Upper lobe of right lung (tissue), 1 donor: ENCODE measurements around the gene NT5C. TPM values are rescaled to one million over a fixed set of nuclear protein-coding genes. Genes with fewer than 3 reads are reported as not detected.
A peak's percentile ranks its signal among the peaks of the same experiment; 100 is the strongest.
"Not testable (repeated sequence)": the region's sequence is repeated elsewhere in the genome, so short reads cannot be mapped to it uniquely, and the experiment has no call there.

ENCODE experiments used
- ATAC-seq: fragments of 200-7000 bp; cut with Tn5 transposase; one replicate; pipeline ENCODE4 v1.9.1; 2020; ENCODE audit warnings: mild to moderate bottlenecking, moderate library complexity
- DNase-seq: peaks from one replicate; pipeline ENCODE4 v3.0.0-alpha.2; 2020
- H3K27ac ChIP-seq: fragments of 200-600 bp; one replicate; pipeline ENCODE4 v1.8.0; 2022
- H3K27me3 ChIP-seq: fragments of 200-600 bp; one replicate; pipeline ENCODE4 v1.8.0; 2022; ENCODE audit warnings: mild to moderate bottlenecking
- H3K36me3 ChIP-seq: fragments of 200-600 bp; one replicate; pipeline ENCODE4 v1.8.0; 2022
- H3K4me1 ChIP-seq: fragments of 200-600 bp; one replicate; pipeline ENCODE4 v1.8.0; 2022
- H3K4me3 ChIP-seq: fragments of 200-600 bp; one replicate; pipeline ENCODE4 v1.8.0; 2022; ENCODE audit warnings: mild to moderate bottlenecking
- H3K9me3 ChIP-seq: fragments of 200-600 bp; one replicate; pipeline ENCODE4 v1.8.0; 2022
- intact Hi-C: fragments of 100-400 bp; cut with DNase I; formaldehyde crosslinking; loops from one replicate; pipeline ENCODE4 v1.11.0; 2022
- total RNA-seq: library from RNA; stranded (reverse); fragmentation: NEBNext Ultra II Directional; extraction: Animal tissue kit (Norgen Biotek cat#: 25700); gene quantifications from one replicate; pipeline ENCODE4 v1.2.1, GENCODE V29; 2021
- TF ChIP-seq, protein P1 (sequence below): fragments of 200-600 bp; IDR thresholded peaks from one replicate; pipeline ENCODE4 v1.8.0; 2022; ENCODE audit warnings: antibody characterized with exemption
- donor health status: DM: no; HTN: yes; CAD: no; lungs with severe emphysema.

The NT5C gene
- total RNA-seq, 1 donor from 2014 or later, result 35.8 TPM

DNA sequence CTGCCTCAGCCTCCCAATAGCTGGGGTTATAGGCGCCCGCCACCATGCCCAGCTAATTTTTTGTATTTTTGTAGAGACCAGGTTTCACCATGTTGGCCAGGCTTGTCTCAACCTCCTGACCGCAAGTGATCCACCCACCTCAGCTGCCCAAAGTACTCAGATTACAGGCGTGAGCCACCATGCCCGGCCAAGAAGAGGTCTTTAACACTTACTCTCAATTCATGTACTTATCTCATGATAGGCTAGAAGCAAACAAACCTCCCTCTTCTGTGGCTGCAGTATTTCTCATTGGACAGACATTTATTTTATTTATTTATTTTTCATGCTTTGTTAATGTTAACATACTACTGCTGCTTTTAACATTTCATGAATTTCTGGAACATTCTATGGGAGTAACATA, 7.0 kb upstream of the NT5C start:
- Histone ChIP-seq H3K4me3 (no peak overlapping the region), H3K4me1 (no peaks in the 10 kb centered on the region), H3K27ac (no peak overlapping the region), H3K27me3 (no peaks in the 10 kb centered on the region), H3K9me3 (no peaks in the 10 kb centered on the region), H3K36me3 (peaks cover 7% of the 10 kb centered on the region)
- intact Hi-C loops, result no loop called here
- ATAC-seq, result no peak
- DNase-seq, result no peak
- TF ChIP-seq, protein P1, sequence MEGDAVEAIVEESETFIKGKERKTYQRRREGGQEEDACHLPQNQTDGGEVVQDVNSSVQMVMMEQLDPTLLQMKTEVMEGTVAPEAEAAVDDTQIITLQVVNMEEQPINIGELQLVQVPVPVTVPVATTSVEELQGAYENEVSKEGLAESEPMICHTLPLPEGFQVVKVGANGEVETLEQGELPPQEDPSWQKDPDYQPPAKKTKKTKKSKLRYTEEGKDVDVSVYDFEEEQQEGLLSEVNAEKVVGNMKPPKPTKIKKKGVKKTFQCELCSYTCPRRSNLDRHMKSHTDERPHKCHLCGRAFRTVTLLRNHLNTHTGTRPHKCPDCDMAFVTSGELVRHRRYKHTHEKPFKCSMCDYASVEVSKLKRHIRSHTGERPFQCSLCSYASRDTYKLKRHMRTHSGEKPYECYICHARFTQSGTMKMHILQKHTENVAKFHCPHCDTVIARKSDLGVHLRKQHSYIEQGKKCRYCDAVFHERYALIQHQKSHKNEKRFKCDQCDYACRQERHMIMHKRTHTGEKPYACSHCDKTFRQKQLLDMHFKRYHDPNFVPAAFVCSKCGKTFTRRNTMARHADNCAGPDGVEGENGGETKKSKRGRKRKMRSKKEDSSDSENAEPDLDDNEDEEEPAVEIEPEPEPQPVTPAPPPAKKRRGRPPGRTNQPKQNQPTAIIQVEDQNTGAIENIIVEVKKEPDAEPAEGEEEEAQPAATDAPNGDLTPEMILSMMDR, result no peak

DNA sequence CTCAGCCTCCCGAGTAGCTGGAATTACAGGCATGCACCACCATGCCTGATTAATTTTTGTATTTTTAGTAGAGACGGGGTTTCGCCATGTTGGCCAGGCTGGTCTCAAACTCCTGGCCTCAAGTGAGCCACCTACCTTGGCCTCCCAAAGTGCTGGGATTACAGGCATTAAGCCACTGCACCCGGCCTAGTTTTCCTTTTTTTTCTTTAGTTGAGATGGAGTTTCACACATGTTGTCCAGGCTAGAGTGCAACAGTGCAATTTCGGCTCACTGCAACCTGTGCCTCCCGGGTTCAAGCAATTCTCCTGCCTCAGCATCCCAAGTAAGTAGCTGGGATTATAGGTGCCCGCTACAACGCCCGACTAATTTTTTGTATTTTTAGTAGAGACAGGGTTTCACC, 6.2 kb upstream of the NT5C start:
- H3K27ac ChIP-seq, ATAC-seq, intact Hi-C loops, H3K27me3 ChIP-seq, H3K9me3 ChIP-seq, H3K4me3 ChIP-seq, DNase-seq, H3K36me3 ChIP-seq, H3K4me1 ChIP-seq: not testable (repeated sequence)

DNA sequence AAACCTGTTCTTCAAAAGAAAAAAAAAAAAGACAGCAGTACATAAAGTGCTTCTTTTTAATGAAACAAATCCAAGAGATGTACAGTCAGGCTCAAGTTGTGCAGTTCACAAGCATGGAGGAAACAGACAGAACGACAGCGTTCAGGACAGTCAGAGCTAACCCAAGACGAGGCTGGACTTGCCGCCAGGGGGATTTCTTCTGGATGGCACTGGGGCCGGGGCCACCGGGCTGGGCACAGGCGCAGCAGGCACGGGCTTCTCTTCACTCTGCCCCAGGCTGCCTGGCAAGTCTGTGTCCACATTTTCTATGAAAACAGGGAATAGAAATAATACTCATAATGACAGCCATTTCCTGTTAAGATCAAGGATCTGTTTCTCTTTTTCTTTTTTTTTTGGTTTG, 4.4 kb upstream of the NT5C start:
- ATAC-seq, result no peak
- H3K4me3 ChIP-seq, result no peak overlapping the region
- H3K36me3 ChIP-seq, result peaks cover 1% of the 10 kb centered on the region
- H3K9me3 ChIP-seq, result no peaks in the 10 kb centered on the region
- no peak for DNase-seq
- H3K27ac ChIP-seq, result no peak overlapping the region
- H3K27me3 ChIP-seq, result no peaks in the 10 kb centered on the region
- H3K4me1 ChIP-seq, result peaks cover 7% of the 10 kb centered on the region
- TF ChIP-seq, protein P1, result no peak
- intact Hi-C loops, result no loop called here

DNA sequence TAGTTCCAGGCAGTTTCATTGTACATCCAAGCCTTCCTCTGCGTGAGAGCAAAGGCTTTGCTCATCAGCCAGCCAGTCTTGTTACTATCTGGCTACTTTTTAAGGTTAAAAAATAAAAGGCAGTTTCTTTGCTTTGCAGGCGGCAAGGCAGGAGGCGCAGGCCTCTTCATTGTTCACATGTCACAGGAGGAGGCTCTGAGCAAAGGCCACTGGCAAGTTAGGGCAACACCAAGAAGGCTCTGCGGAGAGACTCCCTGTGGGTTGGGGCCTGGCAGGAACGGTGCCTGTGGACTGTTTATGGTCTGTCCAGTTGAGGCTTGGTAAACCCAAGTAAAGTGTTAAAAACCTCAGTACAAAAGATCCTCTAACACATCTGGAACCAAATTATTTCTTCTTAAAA, 3.9 kb upstream of the NT5C start:
- intact Hi-C loops, result no loop called here
- TF ChIP-seq, protein P1, result no peak
- no peaks in the 10 kb centered on the region for H3K27me3 ChIP-seq
- DNase-seq (no peak), ATAC-seq (no peak)
- no peak overlapping the region for H3K27ac ChIP-seq
- no peak overlapping the region for H3K4me3 ChIP-seq
- peaks cover 9% of the 10 kb centered on the region for H3K4me1 ChIP-seq
- H3K36me3 ChIP-seq, result peaks cover 1% of the 10 kb centered on the region
- no peaks in the 10 kb centered on the region for H3K9me3 ChIP-seq

DNA sequence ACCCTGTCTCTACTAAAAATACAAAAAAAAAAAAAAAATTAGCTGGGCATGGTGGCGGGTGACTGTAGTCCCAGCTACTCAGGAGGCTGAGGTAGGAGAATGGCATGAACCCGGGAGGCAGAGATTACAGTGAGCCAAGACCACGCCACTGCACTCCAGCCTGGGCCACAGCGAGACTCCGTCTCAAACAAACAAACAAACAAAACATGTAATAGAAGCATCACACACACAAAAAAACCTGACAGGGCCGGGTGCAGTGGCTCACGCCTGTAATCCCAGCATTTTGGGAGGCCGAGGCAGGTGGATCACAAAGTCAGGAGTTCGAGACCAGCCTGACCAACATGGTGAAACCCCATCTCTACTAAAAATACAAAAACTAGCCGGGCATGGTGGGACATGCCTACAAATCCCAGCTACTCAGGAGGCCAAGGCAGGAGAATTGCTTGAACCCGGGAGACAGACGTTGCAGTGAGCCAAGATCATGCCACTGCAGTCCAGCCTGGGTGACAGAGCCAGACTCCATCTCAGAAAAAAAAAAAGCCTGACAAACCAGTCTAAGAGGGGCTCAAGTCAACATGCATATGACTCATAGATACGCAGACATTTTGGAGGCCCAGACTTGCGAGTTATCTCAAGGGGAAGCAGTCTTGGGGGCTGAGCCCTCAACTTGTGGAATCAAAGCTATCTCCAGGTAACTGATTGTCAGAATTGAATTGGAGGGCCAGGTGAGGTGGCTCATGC, 2.2 kb upstream of the NT5C start:
- H3K27me3 ChIP-seq, H3K9me3 ChIP-seq, DNase-seq, intact Hi-C loops, ATAC-seq, H3K4me3 ChIP-seq, H3K27ac ChIP-seq: not testable (repeated sequence)
- Histone ChIP-seq H3K4me1 (peaks cover 11% of the 10 kb centered on the region), H3K36me3 (peaks cover 18% of the 10 kb centered on the region)

DNA sequence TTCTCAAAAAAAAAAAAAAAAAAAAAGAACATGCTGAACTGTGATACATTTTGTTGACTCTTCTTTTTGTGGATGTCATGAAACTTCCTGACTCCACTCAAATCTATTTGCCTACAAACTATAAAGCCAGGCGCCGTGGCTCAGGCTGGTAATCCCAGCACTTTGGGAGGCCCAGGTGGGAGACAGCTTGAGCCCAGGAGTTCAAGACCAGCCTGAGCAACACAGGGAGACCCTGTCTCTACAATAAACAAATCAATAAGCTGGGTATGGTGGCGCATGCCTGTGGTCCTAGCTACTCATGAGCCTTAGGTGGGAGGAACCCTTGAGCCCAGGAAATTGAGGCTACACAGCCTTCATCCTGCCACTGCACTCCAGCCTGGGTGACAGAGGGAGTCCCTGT, 1.5 kb upstream of the NT5C start:
- no peak overlapping the region for H3K4me3 ChIP-seq
- no peaks in the 10 kb centered on the region for H3K9me3 ChIP-seq
- no peak overlapping the region for H3K27ac ChIP-seq
- H3K36me3 ChIP-seq, result peaks cover 19% of the 10 kb centered on the region
- no peaks in the 10 kb centered on the region for H3K27me3 ChIP-seq
- TF ChIP-seq, protein P1, result no peak
- peaks cover 11% of the 10 kb centered on the region for H3K4me1 ChIP-seq
- intact Hi-C loops, result no loop called here
- no peak for DNase-seq
- no peak for ATAC-seq

DNA sequence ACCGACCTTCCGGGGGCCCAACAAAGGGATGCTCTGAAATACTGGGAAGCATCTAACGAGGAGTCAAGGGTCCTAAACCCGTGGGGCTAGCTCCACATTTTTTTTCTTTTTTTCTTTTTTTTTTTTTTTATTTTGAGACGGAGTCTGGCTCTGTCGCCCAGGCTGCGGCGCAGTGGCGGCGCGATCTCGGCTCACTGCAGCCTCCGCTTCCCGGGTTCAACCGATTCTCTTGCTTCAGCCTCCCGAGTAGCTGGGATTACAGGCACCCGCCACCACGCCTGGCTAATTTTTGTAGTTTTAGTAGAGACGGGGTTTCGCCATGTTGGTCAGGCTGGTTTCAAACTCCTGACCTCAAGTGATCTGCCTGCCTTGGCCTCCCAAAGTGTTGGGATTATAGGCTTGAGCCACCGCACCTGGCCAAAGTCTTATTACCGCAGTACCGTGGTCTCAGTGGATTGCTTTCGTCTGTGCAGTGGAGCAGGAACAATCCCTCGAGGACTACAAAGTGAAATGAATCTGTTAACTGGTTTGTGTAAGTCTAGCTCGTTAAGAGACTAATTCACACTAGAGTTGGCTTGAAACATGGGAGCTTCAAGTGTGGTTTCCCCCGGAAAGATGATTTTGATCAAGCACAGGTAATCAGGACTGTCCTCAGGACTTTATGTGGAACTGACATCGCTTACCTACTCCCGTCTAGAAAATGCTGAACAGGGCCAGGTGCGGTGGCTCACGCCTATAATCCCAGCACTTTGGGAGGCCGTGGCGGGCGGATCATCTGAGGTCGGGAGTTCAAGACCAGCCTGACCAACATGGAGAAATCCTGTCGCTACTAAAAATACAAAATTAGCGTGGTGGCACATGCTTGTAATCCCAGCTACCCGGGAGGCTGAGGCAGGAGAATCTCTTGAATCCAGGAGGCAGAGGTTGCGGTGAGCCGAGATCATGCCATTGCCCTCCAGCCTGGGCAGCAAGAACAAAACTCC, 767 bp upstream of the NT5C start:
- intact Hi-C loops, H3K27me3 ChIP-seq, ATAC-seq, DNase-seq, H3K9me3 ChIP-seq: not testable (repeated sequence)
- H3K27ac ChIP-seq, result peak overlapping the region; percentile 93
- peak overlapping the region; percentile 90 for H3K4me3 ChIP-seq
- peaks cover 19% of the 10 kb centered on the region for H3K36me3 ChIP-seq
- peaks cover 11% of the 10 kb centered on the region for H3K4me1 ChIP-seq
